Measurements from ENCODE around the gene TFR2.
"Not testable (repeated sequence)": the region's sequence is repeated elsewhere in the genome, so short reads cannot be mapped to it uniquely, and the experiment has no call there.

TFR2 gene

GRCh38 chr7:100674411-100675104 lies 33.2 kb upstream of the TFR2 start:
- no peak for TF ChIP-seq CTCF (IDR thresholded peaks at IDR 0.05; ENCODE audit: low read depth, low read length, missing control alignments)
- no peak for DNase-seq (ENCODE audit: low read depth)
- peak overlapping the region; percentile 98 for H3K4me3 ChIP-seq (ENCODE audit: low read depth, low read length)

- DNase-seq (ENCODE audit: low read depth): no peak
- peak overlapping the region; percentile 98 for H3K4me3 ChIP-seq (ENCODE audit: low read depth, low read length)
- no peak for TF ChIP-seq CTCF (IDR thresholded peaks at IDR 0.05; ENCODE audit: low read depth, low read length, missing control alignments)
Measured at GRCh38 chr7:100673942-100674410, 32.6 kb upstream of the TFR2 start.

GRCh38 chr7:100673302-100673941 lies 32.1 kb upstream of the TFR2 start, which contains the start of gene GNB2:
Gene GNB2, plus strand, starts transcription at chr7:100673740. Its CDS starts 2,526 bp downstream, at chr7:100676266.
- peak within 1 kb of the TSS; percentile 98 for H3K4me3 ChIP-seq (ENCODE audit: low read depth, low read length)
- no peak for TF ChIP-seq CTCF (IDR thresholded peaks at IDR 0.05; ENCODE audit: low read depth, low read length, missing control alignments)
- peak; percentile 98 for DNase-seq (ENCODE audit: low read depth)

DNA sequence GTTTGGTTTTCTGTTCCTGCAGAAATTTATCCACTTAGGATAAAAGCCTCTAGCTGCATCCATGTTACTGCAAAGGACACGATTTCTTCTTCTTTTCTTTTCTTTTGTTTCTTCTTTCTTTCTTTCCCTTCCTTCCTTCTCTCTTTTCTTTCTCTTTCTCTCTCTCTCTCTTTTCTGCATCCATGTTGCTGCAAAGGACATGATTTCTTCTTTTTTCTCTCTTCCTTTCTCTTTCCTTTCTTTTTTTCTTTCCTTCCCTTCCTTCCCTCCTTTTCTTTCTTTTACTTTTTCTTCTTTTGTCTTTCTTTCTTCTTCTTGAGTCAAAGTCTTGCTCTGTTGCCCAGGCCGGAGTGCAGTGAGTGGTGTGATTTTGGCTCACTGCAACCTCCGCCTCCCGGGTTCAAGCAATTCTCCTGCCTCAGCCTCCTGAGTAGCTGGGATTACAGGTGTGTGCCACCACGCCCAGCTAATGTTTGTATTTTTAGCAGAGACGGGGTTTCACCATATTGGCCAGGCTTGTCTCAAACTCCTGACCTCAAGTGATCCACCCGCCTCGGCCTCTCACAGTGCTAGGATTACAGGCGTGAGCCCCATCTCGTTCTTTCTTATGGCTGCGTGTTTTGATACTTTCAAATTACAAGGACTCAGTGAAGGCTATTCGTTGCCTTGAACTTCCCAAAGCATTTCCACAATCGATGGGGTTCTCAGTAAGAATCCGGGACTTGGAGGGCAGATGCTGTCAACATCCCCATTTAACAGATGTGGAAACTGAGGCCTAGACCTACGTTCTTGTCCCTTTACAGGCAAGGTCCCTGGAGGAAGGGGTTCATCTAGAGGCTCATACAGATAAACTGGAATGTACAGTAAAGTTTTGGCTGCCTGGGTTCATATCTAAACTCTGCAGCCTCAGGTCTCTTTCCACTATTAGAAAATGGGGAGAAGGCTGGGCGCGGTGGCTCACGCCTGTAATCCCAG lies 30.3 kb upstream of the TFR2 start:
- TF ChIP-seq CTCF (IDR thresholded peaks at IDR 0.05; ENCODE audit: low read depth, low read length, missing control alignments): no peak
- DNase-seq (ENCODE audit: low read depth): no peak
- H3K4me3 ChIP-seq (ENCODE audit: low read depth, low read length): no peak overlapping the region

- no peak overlapping the region for H3K4me3 ChIP-seq (ENCODE audit: low read depth, low read length)
- TF ChIP-seq CTCF (IDR thresholded peaks at IDR 0.05; ENCODE audit: low read depth, low read length, missing control alignments): no peak
- no peak for DNase-seq (ENCODE audit: low read depth)
Measured at GRCh38 chr7:100670074-100670473, 28.7 kb upstream of the TFR2 start.

- not testable (repeated sequence) for DNase-seq (ENCODE audit: low read depth); H3K4me3 ChIP-seq (ENCODE audit: low read depth, low read length)
Measured at GRCh38 chr7:100669106-100669505, 27.8 kb upstream of the TFR2 start.

DNA sequence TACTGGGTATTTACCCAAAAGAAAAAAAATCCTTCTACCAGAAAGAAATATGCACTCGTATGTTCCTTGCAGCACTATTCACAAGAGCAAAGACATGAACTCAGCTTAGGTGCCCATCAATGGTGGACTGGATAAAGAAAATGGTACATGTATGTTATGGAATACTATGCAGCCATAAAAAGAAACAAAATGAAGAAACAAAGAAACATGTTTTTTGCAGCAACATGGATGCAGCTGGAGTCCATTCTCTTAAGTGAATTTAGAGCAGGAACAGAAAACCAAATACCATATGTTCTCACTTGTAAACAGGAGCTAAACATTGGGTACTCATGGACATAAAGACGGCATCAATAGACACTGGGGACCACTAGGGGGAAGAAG lies 26.7 kb upstream of the TFR2 start:
- no peak for TF ChIP-seq CTCF (IDR thresholded peaks at IDR 0.05; ENCODE audit: low read depth, low read length, missing control alignments)

More for the DNA sequence above, 26.7 kb upstream of the TFR2 start:
- H3K4me3 ChIP-seq (ENCODE audit: low read depth, low read length): no peak overlapping the region
- no peak for DNase-seq (ENCODE audit: low read depth)

All from GM12864 (cell line).